OCI-LY1 (cell line): ENCODE data around the gene EXT2.

Experiments
- EZH2 ChIP-seq: fragments of 200-600 bp; sonication (generic), shearing (Covaris generic); IDR thresholded peaks from 2 replicates; pipeline ENCODE4 v1.8.0; 2017; ENCODE audit warnings: borderline replicate concordance, mixed run types, mild to moderate bottlenecking, antibody characterized with exemption, low read length, moderate library complexity, mixed read lengths
- TF ChIP-seq, protein P1 (sequence below): fragments of 200-600 bp; sonication (generic), shearing (Covaris generic); IDR thresholded peaks from 2 replicates; pipeline ENCODE4 v1.5.1; 2017; ENCODE audit warnings: mild to moderate bottlenecking, antibody characterized with exemption, low read length, moderate library complexity, mixed read lengths

GRCh38 chr11:44096360-44097185 lies 1.1 kb downstream of the EXT2 start:
- TF ChIP-seq, protein P1, sequence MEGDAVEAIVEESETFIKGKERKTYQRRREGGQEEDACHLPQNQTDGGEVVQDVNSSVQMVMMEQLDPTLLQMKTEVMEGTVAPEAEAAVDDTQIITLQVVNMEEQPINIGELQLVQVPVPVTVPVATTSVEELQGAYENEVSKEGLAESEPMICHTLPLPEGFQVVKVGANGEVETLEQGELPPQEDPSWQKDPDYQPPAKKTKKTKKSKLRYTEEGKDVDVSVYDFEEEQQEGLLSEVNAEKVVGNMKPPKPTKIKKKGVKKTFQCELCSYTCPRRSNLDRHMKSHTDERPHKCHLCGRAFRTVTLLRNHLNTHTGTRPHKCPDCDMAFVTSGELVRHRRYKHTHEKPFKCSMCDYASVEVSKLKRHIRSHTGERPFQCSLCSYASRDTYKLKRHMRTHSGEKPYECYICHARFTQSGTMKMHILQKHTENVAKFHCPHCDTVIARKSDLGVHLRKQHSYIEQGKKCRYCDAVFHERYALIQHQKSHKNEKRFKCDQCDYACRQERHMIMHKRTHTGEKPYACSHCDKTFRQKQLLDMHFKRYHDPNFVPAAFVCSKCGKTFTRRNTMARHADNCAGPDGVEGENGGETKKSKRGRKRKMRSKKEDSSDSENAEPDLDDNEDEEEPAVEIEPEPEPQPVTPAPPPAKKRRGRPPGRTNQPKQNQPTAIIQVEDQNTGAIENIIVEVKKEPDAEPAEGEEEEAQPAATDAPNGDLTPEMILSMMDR: no peak
- no peak for TF ChIP-seq EZH2
